ENCODE results near the gene SMIM22. TPM values are rescaled to one million over a fixed set of nuclear protein-coding genes. Genes with fewer than 3 reads are reported as not detected.
A peak's percentile ranks its signal among the peaks of the same experiment; 100 is the strongest.

The SMIM22 gene
- polyA plus RNA-seq, 2 of the 4 experiments (the other 2 are of a cell fraction): not detected

DNA sequence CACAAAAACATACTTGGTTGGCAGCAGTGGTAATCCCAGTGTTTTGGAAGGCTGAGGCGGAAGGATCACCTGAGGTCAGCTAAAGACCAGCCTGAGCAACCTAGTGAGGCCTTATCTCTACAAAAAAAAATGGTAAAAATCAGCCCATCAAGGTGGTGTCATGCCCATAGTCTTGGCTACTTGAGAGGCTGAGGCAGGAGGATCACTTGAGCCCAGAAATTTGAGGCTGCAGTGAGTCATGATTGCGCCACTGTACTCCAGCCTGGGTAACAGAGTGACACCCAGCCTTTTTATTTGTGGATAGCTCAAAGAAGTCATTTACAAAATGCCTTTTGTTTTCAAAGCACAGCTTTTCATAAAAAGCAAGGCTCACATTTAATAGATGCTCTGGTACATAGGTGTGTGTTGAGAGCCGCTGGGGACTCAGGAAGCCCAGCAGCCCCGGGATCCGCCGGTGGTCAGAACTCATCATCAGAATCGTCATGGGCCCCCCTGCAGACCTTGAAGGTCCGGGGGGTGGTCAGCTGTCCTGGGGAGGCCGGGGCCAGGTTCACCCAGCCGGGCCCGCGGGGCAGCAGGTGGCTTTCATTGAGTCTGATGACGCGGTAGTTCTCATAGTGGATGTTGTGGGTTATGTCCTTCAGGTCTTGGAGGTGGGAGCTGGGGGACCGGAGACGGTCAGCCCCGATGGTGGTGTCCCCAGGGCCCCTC lies 17.7 kb upstream of the SMIM22 start:
- FAIRE-seq: no peak
- no peak for ATAC-seq
- Histone ChIP-seq H3K4me3 (no peak overlapping the region), H3K4me2 (no peak overlapping the region), H3K27ac (no peak overlapping the region), H3K4me1 (no peaks in the 10 kb centered on the region), H3K9me3 (no peaks in the 10 kb centered on the region)
- WGBS (ENCODE audit: missing lambda C conversion rate): 72% methylated on average over 9 of the region's 17 CpGs
- CTCF ChIA-PET: interaction anchor here (0.6 to 1.1 kb wide), 5 partner anchors 8 to 97 kb away, joined by 3 read pairs; partner anchors contain the start of gene SEPTIN12
- POLR2A ChIA-PET: no interaction called here
- no peak for DNase-seq (ENCODE audit: low read depth in 1 of 2, low spot score in 1 of 2)
- TF ChIP-seq CEBPB (IDR thresholded peaks at IDR 0.05) (peak in 1 of 2 experiments; percentile 30; a peak in 1 of 4 replicates), ZC3H11A (IDR thresholded peaks at IDR 0.05) (no peak), FOSL2 (IDR thresholded peaks at IDR 0.05) (no peak), FOSL2 (CRISPR knock-in tag; IDR thresholded peaks at IDR 0.05) (peak; percentile 29; the same call in 1 of the 2 replicates)

DNA sequence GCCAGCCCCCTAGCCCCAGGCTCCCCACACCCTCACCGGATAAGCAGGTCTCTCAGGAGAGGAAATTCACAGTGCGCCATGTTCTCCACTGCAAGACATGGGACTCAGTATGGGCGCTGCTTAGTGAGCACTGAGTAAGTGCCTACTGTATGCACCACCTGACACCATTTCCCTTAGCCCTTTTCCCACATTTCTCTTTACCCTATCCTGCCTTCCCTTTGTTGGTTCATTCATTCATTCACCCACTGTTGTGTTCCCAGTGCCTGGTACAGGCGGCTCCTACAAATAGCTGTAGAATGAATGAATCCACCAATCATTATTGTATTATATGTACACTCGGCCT lies 17.1 kb upstream of the SMIM22 start:
- 76% methylated on average over 4 of the region's 5 CpGs for WGBS (ENCODE audit: missing lambda C conversion rate)
- TF ChIP-seq SMC3 (IDR thresholded peaks at IDR 0.05): no peak
- TF ChIP-seq, protein P1, sequence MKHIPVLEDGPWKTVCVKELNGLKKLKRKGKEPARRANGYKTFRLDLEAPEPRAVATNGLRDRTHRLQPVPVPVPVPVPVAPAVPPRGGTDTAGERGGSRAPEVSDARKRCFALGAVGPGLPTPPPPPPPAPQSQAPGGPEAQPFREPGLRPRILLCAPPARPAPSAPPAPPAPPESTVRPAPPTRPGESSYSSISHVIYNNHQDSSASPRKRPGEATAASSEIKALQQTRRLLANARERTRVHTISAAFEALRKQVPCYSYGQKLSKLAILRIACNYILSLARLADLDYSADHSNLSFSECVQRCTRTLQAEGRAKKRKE (CRISPR knock-in tag; IDR thresholded peaks at IDR 0.05; ENCODE audit: low read depth): no peak
- TF ChIP-seq, protein P2, sequence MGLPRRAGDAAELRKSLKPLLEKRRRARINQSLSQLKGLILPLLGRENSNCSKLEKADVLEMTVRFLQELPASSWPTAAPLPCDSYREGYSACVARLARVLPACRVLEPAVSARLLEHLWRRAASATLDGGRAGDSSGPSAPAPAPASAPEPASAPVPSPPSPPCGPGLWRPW (IDR thresholded peaks at IDR 0.05): no peak
- TF ChIP-seq, protein P3, sequence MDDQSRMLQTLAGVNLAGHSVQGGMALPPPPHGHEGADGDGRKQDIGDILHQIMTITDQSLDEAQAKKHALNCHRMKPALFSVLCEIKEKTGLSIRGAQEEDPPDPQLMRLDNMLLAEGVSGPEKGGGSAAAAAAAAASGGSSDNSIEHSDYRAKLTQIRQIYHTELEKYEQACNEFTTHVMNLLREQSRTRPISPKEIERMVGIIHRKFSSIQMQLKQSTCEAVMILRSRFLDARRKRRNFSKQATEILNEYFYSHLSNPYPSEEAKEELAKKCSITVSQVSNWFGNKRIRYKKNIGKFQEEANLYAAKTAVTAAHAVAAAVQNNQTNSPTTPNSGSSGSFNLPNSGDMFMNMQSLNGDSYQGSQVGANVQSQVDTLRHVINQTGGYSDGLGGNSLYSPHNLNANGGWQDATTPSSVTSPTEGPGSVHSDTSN (IDR thresholded peaks at IDR 0.05): no peak
- TF ChIP-seq, protein P4, sequence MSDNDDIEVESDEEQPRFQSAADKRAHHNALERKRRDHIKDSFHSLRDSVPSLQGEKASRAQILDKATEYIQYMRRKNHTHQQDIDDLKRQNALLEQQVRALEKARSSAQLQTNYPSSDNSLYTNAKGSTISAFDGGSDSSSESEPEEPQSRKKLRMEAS (IDR thresholded peaks at IDR 0.05): no peak
- TF ChIP-seq ZSCAN20 (CRISPR knock-in tag; IDR thresholded peaks at IDR 0.05): no peak
- TF ChIP-seq CBX8 (IDR thresholded peaks at IDR 0.05): no peak
- no peak for TF ChIP-seq PHF8 (IDR thresholded peaks at IDR 0.05; ENCODE audit: borderline replicate concordance, low read depth)
- TF ChIP-seq SREBF2 (IDR thresholded peaks at IDR 0.05): no peak
- TF ChIP-seq ZC3H11A (IDR thresholded peaks at IDR 0.05): no peak
- no peak for TF ChIP-seq MYC (IDR thresholded peaks at IDR 0.05; ENCODE audit: borderline replicate concordance, low read length)
- TF ChIP-seq KDM1A (IDR thresholded peaks at IDR 0.05; ENCODE audit: low read depth): no peak
- TF ChIP-seq RCOR1 (IDR thresholded peaks at IDR 0.05; ENCODE audit: low read depth, low read length): no peak
- TF ChIP-seq POLR2A (IDR thresholded peaks at IDR 0.05; ENCODE audit: low read length): no peak
- TF ChIP-seq, protein P5, sequence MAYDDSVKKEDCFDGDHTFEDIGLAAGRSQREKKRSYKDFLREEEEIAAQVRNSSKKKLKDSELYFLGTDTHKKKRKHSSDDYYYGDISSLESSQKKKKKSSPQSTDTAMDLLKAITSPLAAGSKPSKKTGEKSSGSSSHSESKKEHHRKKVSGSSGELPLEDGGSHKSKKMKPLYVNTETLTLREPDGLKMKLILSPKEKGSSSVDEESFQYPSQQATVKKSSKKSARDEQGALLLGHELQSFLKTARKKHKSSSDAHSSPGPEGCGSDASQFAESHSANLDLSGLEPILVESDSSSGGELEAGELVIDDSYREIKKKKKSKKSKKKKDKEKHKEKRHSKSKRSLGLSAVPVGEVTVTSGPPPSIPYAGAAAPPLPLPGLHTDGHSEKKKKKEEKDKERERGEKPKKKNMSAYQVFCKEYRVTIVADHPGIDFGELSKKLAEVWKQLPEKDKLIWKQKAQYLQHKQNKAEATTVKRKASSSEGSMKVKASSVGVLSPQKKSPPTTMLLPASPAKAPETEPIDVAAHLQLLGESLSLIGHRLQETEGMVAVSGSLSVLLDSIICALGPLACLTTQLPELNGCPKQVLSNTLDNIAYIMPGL (CRISPR knock-in tag; IDR thresholded peaks at IDR 0.05; ENCODE audit: borderline replicate concordance): no peak
- ATAC-seq: no peak; a peak in 1 of 6 replicates
- no peak for FAIRE-seq
- H3K4me1 ChIP-seq: no peaks in the 10 kb centered on the region
- no peak overlapping the region for H3K4me3 ChIP-seq
- DNase-seq (ENCODE audit: low read depth in 1 of 2, low spot score in 1 of 2): no peak
- H3K4me2 ChIP-seq: no peak overlapping the region
- no peaks in the 10 kb centered on the region for H3K9me3 ChIP-seq
- ChIA-PET CTCF (interaction anchor here (0.6 to 2.4 kb wide), 5 partner anchors 9 to 178 kb away, joined by 3 to 9 read pairs (median 3); partner anchors contain the start of gene SEPTIN12), POLR2A (no interaction called here)
- H3K27ac ChIP-seq: no peak overlapping the region

DNA sequence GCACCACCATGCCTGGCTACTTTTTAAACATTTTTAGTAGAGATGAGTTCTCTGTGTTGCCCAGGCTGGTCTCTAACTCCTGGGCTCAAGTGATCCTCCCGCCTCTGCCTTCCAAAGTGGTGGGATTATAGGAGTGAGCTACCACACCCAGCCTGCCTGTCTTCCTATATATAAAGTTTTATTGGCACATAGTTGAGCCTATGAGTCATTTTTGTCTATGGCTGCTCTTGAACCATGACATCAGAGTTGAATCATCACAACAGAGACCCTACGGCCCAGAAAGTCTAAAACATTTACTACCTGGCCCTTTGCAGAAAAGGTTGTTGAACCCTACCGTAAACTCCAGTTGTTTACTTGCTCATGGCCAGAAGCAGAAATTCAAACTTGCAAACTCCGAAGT lies 14.9 kb upstream of the SMIM22 start:
- Histone ChIP-seq H3K4me1 (no peaks in the 10 kb centered on the region), H3K27ac (no peak overlapping the region), H3K9me3 (no peaks in the 10 kb centered on the region), H3K4me3 (no peak overlapping the region), H3K4me2 (no peak overlapping the region)
- CTCF ChIA-PET: interaction anchor here (0.6 to 2.4 kb wide), 2 partner anchors 9 to 176 kb away, joined by 3 to 9 read pairs; no protein-coding TSS in a partner anchor
- 63% methylated on average over 4 of the region's 4 CpGs for WGBS (ENCODE audit: missing lambda C conversion rate)
- TF ChIP-seq, protein P3 (IDR thresholded peaks at IDR 0.05): no peak
- TF ChIP-seq FOSL2 (IDR thresholded peaks at IDR 0.05): 0 out of 2 replicates have a peak, but pooled peaks have one; percentile 13
- peak; percentile 69 for TF ChIP-seq FOSL2 (CRISPR knock-in tag; IDR thresholded peaks at IDR 0.05)
- TF ChIP-seq EHMT2 (IDR thresholded peaks at IDR 0.05; ENCODE audit: low read depth): no peak
- FAIRE-seq (no peak), ATAC-seq (no peak), DNase-seq (ENCODE audit: low read depth in 1 of 2, low spot score in 1 of 2) (peak in 1 of 2 experiments; percentile 35)
- POLR2A ChIA-PET: interaction anchor here (1.0 kb wide), 1 partner anchor 23 kb away, joined by 3 read pairs; the partner anchor contains the start of gene ROGDI
